Uterus (tissue), 2 donors: Measurements from ENCODE around the gene LUZP2.

Experiments used
- POLR2A ChIP-seq, 2 donors: fragments of 450-650 bp; IDR thresholded peaks; one replicate each; pipeline ENCODE4 v1.6.1; 2016; ENCODE audit warnings: antibody characterized with exemption in 2 of 2, mild to moderate bottlenecking in 1 of 2, moderate library complexity in 1 of 2
- TF ChIP-seq, protein P1 (sequence below), 4 experiments: fragments of 200-600 bp in 2 of 4; fragments of 450-650 bp in 2 of 4; sonication (generic) in 2 of 4; IDR thresholded peaks; one replicate each; pipeline ENCODE4 v1.5.1; 2016 to 2019; ENCODE audit warnings: antibody characterized with exemption in 4 of 4, mild to moderate bottlenecking in 2 of 4, moderate library complexity in 1 of 4

DNA sequence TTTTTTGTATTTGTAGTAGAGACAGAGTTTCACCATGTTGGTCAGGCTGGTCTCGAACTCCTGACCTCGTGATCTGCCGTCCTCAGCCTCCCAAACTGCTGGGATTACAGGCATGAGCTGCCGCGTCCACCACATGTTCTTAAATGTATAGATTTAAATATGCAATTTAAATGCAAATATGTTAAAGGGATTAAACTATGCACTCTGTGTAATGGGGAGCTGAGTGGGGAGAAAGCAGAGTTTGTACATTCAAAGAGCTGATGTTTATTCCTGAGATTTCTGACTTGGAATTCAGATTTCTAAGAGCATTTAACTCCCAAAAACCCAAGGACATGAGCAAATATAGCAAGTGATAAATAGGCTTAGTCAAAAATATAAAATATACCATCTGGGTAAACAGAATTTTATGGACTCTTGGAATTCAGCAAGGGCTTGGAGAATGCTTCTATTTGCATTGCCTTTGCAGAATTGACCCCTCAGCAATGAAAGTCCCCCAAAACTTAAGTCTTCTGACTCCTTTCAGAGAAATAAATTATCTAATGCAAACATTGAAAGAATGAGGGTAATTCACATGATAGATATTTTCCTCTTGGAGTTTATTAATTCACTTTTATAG lies 170.6 kb downstream of the LUZP2 start:
- TF ChIP-seq, protein P1, sequence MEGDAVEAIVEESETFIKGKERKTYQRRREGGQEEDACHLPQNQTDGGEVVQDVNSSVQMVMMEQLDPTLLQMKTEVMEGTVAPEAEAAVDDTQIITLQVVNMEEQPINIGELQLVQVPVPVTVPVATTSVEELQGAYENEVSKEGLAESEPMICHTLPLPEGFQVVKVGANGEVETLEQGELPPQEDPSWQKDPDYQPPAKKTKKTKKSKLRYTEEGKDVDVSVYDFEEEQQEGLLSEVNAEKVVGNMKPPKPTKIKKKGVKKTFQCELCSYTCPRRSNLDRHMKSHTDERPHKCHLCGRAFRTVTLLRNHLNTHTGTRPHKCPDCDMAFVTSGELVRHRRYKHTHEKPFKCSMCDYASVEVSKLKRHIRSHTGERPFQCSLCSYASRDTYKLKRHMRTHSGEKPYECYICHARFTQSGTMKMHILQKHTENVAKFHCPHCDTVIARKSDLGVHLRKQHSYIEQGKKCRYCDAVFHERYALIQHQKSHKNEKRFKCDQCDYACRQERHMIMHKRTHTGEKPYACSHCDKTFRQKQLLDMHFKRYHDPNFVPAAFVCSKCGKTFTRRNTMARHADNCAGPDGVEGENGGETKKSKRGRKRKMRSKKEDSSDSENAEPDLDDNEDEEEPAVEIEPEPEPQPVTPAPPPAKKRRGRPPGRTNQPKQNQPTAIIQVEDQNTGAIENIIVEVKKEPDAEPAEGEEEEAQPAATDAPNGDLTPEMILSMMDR (IDR thresholded peaks at IDR 0.05): no peak
- no peak for TF ChIP-seq POLR2A (IDR thresholded peaks at IDR 0.05)
